GM23338 (cell line): ENCODE measurements around the gene FGF2.

Source experiments
- CTCF ChIP-seq, 2 experiments: fragments of 200-600 bp in 1 of 2; sonication (generic) in 1 of 2; conservative IDR thresholded peaks; 2 replicates each; pipeline versions ENCODE4 v1.5.1 to v1.6.1; 2016 to 2017; ENCODE audit warnings: antibody characterized with exemption in 2 of 2, low read depth in 2 of 2, mild to moderate bottlenecking in 2 of 2, moderate library complexity in 1 of 2
- EZH2phosphoT487 ChIP-seq: fragments of 200-600 bp; sonication (generic); IDR thresholded peaks from one replicate; pipeline ENCODE4 v1.8.1; 2018; ENCODE audit warnings: antibody characterized with exemption; ENCODE audit not compliant: unreplicated experiment
- REST ChIP-seq: IDR thresholded peaks from one replicate; pipeline ENCODE4 v1.6.1; 2018; ENCODE audit warnings: antibody characterized with exemption; ENCODE audit not compliant: unreplicated experiment

- TF ChIP-seq EZH2phosphoT487, result no peak
- TF ChIP-seq CTCF (conservative IDR thresholded peaks at IDR 0.05; ENCODE audit: low read depth in 2 of 2), result peak in 1 of 2 experiments; percentile 66; a peak in 3 of 4 replicates
- no peak for TF ChIP-seq REST
Observed at GRCh38 chr4:122930862-122931261, 104.2 kb downstream of the FGF2 start.
